GM12892 (cell line): ENCODE measurements around the gene RPL39.
"Not testable (repeated sequence)": the region's sequence is repeated elsewhere in the genome, so short reads cannot be mapped to it uniquely, and the experiment has no call there.

Experiments used
- DNase-seq: peaks from one replicate; pipeline ENCODE4 v3.0.0; 2011; ENCODE audit not compliant: insufficient read length
- FAIRE-seq: peaks from 2 replicates; lab custom pipeline; 2011; peaks lifted over from hg19 to GRCh38; lab: Jason Lieb, UNC
- POLR2A ChIP-seq: IDR thresholded peaks from 2 replicates; pipeline ENCODE4 v1.6.1; 2011; ENCODE audit warnings: low read depth, low read length, control low read depth
- POLR2AphosphoS5 ChIP-seq: IDR thresholded peaks from 2 replicates; pipeline ENCODE4 v1.6.1; 2011; ENCODE audit warnings: low read depth, low read length, control low read depth
- TAF1 ChIP-seq: IDR thresholded peaks from 2 replicates; pipeline ENCODE4 v1.6.1; 2011; ENCODE audit warnings: low read depth, mild to moderate bottlenecking, control low read depth, low read length, borderline replicate concordance

Gene RPL39

DNA sequence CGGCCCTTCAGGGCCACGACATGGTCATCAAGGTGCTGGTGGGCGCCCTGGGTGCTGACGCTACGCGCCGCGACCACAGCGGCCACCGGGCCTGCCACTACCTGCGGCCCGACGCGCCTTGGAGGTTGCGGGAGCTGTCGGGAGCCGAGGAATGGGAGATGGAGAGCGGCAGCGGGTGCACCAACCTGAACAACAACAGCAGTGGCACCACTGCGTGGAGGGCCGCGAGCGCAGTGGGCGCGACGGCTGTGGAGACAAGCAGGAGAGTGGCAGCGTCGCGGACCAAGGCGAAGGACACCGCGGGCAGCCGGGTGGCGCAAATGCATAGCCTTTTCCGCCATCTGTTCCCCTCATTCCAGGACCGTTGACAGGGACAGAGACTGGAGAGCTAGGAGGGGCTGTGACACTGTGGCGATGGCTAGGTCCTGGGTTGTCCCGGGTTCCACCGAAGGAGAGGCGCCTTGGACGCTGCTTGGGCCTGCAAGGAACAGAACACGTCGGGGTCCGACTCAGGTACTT, 32.1 kb downstream of the RPL39 start:
- peak; percentile 62 for FAIRE-seq
- no peak for DNase-seq
- TF ChIP-seq POLR2AphosphoS5 (no peak), POLR2A (no peak), TAF1 (no peak)

- FAIRE-seq (no peak), DNase-seq (no peak)
- TF ChIP-seq POLR2A (no peak), POLR2AphosphoS5 (no peak), TAF1 (no peak)
These were observed 32.6 kb downstream of the RPL39 start for GRCh38 chrX:119758731-119759247.

DNA sequence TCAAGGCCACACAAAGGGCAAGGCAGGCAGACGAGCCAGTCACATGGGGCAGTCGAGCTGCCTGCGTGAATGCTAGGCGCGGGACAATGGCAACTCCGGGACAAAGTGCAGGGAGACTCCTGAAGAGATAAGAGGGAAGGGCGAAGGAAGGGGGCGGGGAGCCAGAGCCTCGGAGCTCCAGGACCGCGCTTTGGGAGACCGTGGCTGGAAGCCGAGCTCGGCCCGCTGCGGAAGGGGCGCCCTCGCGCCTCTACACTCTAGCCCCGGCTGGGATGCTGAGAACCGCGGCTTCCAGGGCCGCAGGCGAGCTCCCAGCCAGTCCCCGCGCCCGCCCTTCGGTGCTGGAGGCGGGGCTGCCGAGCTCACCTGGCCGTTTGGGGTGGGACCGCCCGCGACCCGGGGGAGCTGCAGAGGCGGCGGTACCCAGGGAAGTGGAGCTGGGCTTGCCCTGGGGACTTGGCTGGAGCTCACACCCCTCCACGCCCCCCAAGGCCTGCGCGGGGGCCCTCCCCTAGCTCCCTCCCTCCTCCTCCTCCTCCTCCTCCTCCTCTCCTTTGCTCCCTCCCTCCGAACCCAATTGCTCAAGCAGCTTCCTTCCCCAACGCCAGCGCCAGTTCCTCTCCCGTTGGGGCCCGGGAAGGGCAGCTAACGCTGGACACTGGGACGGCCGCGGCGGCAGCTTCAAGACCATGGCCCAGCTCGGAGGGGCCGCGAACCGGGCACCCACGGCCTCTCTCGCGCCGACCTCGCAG, 33.3 kb downstream of the RPL39 start, which contains the start of gene SOWAHD:
Gene SOWAHD (plus strand): TSS at position 610 of the 752 bp plus-strand sequence. CDS start 80 bp downstream, at position 690.
- TF ChIP-seq TAF1 (no peak), POLR2A (no peak)
- no peak for DNase-seq
- peak; percentile 9 for FAIRE-seq

GRCh38 chrX:119757646-119757978, 33.8 kb downstream of the RPL39 start:
- peak; percentile 87 for FAIRE-seq

DNA sequence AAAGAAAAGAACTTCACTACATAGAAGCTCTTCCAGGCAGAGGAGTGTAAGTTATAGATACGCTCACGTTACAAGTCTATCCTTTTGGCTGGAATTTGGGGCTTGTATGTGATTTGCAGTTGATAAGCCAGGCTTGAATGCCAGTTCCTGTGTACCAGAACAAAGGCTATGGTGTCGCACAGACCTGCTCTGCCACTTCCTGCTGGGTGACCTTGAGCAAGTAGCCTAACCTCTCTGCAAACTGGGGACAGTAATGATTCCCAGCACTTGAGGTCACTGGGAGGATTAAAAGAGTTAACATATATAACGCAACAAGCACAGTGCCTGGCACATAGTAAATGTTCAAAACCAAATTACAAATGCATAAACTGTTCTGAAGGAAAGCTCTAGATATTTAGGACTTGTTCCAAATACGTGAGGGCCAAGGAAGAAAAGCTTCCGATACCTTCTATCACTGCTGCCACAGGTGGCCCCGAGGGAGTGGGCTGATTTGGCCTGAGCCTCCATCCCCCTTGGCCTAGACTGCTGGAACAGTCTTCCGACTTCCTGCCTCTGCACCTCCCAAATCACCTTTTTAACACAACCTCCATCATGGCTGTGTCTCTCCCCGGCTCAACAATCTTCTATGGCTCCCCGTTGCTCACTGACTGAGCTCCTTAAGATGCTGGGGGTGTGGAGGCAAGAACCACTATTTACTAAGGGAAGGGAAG, 34.3 kb downstream of the RPL39 start:
- no peak for DNase-seq
- TF ChIP-seq POLR2A = no peak
- no peak for TF ChIP-seq POLR2AphosphoS5
- no peak for TF ChIP-seq TAF1
- no peak for FAIRE-seq

More at GRCh38 chrX:119757646-119757978, 33.8 kb downstream of the RPL39 start:
- TF ChIP-seq TAF1 (no peak), POLR2AphosphoS5 (no peak), POLR2A (no peak)
- DNase-seq = no peak

GRCh38 chrX:119755981-119756533, 35.4 kb downstream of the RPL39 start:
- DNase-seq (peak; percentile 67), FAIRE-seq (peak; percentile 100)
- TF ChIP-seq POLR2A = peak; percentile 22; the same call in 1 of the 2 replicates
- no peak for TF ChIP-seq TAF1

DNA sequence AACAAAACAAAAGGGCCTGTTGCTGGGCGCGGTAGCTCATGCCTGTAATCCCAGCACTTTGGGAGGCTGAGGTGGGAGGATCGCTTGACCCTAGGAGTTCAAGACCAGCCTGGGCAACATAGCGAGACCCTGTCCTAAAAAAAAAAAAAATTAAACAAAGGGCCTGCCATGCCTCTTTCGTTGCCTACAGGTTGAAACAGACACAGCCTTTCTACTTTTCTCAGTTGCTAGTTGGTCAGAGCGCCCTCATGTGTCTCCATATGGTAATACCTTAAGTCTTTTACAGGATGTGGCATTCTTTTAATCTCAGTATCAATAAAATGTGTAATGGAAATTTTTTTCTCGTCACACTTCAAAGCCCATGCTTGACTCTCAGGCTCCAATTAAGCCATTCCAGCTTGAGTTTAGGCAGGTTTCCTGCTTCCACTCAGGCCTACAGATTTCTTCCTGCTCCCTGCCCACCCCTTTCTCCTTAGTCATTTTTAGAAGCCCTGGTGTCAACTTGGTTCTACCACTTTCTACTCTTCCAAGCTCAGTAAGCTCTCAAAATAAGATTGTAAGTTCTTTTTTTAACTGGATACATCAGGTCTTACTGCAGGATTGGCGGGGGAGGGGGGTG, 37.7 kb downstream of the RPL39 start:
- FAIRE-seq (peak; percentile 5), DNase-seq (no peak)
- TF ChIP-seq TAF1 (no peak), POLR2A (no peak), POLR2AphosphoS5 (no peak)

GRCh38 chrX:119753001-119753400, 38.4 kb downstream of the RPL39 start:
- no peak for TF ChIP-seq POLR2AphosphoS5
- no peak for TF ChIP-seq POLR2A
- TF ChIP-seq TAF1 = no peak
- peak; percentile 57 for FAIRE-seq
- no peak for DNase-seq

DNA sequence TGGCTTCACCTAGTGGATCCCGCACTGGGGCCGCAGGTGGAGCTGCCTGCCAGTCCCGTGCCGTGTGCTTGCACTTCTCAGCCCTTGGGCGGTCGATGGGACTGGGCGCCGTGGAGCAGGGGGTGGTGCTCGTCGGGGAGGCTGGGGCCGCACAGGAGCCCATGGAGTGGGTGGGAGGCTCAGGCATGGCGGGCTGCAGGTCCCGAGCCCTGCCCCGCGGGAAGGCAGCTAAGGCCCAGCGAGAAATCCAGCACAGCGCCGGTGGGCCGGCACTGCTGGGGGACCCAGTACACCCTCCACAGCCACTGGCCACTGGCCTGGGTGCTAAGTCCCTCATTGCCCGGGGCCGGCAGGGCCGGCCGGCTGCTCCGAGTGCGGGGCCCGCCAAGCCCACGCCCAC, 40.7 kb downstream of the RPL39 start:
- DNase-seq, FAIRE-seq: not testable (repeated sequence)

DNA sequence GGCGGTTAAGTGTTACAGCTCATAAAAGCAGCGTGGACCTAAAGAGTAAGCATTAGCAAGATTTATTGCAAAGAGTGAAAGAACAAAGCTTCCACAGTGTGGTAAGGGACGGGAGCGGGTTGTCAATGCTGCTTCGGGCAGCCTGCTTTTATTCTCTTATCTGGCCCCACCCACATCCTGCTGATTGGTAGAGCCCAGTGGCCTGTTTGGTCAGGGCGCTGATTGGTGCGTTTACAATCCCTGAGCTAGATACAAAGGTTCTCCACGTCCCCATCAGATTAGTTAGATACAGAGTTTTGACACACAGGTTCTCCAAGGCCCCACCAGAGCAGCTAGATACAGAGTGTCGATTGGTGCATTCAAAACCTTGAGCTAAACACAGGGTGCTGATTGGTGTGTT, 41.3 kb downstream of the RPL39 start:
- not testable (repeated sequence) for FAIRE-seq, DNase-seq

GRCh38 chrX:119745283-119745848, 46.1 kb downstream of the RPL39 start:
- TF ChIP-seq POLR2A (no peak), POLR2AphosphoS5 (no peak), TAF1 (no peak)
- DNase-seq (no peak), FAIRE-seq (no peak)
